ENCODE data around the gene CCR5.

GRCh38 chr3:46393011-46393410, 22.3 kb downstream of the CCR5 start:
- TF ChIP-seq CTCF (IDR thresholded peaks at IDR 0.05; ENCODE audit: low read length) (no peak), EZH2 (IDR thresholded peaks at IDR 0.05; ENCODE audit: borderline replicate concordance, low read length) (no peak)
